Measurements from ENCODE around the gene GNG14.
"Not testable (repeated sequence)": the region's sequence is repeated elsewhere in the genome, so short reads cannot be mapped to it uniquely, and the experiment has no call there.

Gene GNG14

DNA sequence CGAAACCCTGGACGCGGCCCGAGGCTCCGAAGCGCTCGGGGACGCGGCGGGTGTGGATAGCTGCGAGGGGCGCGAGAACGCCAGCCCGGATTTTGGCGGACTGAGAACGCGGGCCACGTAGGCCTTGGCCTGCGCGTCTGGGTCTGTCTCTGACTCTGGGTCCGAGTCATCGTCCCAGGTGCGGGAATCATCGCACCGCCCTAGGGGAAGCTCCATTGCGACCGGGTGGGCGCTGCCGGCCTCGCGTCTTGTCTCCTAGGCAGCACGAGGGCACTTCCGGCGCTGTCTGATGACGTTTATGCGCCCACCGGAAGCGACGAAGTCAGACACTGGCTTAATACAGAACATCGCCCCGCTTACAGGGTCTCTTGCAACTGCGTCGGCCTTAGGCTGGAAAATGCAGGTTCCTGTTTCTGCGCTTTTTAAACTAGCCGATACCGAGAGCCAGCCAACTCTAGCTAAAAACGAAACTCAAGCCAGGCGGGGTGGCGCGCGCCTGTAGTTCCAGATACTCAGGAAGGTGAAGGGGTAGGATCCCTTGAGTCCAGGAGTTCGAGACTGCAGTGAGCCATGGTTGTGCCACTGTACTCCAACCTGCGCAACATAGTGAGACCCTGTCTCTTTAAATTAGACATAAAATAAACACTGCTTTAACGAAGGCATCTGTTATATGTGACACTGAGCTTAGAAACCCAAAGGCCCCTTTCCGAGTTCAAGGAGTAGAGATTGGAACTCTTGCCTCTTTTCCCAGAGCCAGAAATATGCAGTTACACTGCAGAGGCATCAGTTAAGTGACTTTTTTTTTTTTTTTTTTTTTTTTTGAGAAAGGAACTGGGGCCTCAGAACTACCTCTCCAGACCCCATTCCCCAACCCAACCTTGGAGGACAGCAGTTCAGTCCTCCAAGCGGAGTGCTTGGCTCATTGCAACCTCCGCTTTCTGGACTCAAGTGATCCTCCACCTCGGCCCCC lies 8.9 kb downstream of the GNG14 start, which contains the start of gene FBXW9:
Gene FBXW9, minus strand, starts transcription at position 266 of the 970 bp plus-strand sequence. Its CDS starts 50 bp downstream, at position 216.
- peak; percentile 99 for DNase-seq

DNA sequence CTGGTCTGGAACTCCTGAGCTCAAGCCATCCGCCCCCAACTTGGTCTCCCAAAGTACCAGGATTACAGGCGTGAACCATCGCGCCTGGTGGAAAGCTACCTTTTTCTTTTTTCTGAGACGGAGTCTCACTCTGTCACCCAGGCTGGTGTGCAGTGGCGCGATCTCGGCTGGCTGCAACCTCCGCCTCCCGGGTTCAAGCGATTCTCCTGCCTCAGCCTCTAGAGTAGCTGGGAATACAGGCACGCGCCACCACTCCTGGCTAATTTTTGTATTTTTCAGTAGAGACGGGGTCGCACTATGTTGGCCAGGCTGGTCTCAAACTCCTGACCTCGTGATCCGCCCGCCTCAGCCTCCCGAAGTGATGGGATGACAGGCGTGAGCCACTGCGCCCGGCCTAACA lies 9.6 kb downstream of the GNG14 start:
- DNase-seq, result not testable (repeated sequence)

DNA sequence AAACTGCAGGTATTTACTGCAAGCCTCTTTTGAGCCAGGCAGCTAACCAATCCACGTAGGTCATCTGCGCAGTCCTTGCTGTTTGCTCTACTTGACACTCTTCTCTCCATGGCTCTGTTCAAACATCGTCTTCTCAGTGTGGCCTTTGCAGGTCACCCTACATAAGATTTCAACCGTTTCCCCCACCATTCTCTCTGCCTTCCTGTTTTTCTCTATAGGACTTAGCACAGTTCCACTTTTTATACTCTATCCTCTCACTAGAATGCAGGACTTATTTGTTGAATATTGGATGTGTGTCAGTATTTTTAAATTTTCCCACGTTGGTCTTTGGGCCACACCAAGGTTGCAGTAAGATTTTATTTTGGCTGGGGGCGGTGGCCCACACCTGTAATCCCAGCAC lies 10.3 kb downstream of the GNG14 start:
- DNase-seq, result no peak

DNA sequence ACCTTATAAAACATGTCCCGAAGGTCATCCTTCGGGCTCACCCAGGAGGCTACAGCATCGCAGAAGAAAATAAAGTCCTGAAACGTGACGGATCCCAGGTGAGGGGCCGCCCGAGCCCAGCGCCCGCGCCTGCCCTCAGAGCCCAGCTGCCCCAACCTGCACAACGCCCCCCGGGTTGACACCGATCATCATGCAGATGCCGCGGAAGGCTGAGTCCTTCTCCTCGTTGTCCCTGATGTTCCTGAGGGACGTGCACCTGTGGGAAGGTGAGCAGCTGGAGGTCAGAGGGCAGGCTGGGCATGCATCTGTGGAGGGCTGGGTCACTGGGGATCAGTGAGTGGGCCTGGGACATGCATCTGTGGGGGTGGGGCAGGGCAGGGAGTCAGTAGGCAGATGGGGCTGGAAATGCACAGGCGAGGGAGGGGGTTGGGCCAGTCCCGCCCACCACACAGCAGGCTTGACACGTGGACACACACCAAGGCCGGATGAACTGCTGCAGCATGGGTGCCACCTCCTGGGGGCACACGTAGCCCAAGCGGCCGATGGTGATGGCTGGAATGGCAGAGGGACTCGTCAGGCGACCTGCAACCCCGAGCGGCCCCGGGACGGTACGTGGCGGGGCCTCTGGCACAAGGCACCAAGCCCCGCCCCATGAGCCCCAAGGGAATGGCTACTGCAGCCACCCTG lies 13.9 kb downstream of the GNG14 start:
- DNase-seq, result no peak

DNA sequence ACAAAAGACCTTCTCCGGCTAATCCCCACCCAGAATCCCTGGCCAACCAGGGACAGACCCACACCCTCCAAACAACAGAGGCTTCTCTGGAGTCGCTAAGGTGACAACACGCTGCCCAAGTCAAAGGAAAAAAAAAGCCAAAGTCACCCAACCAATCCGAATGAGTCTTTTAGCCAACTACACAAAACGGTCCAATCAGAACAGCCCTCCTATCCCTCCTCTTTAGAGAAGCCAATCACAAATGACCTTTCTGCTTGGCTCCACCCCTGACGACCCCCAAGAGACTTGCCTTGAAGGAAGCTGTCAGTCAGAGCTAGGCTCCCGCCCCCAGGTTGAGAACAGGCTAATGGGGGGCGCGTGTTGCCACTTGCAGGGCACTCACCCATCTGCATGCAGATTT lies 15.2 kb downstream of the GNG14 start:
- DNase-seq, result no peak

DNA sequence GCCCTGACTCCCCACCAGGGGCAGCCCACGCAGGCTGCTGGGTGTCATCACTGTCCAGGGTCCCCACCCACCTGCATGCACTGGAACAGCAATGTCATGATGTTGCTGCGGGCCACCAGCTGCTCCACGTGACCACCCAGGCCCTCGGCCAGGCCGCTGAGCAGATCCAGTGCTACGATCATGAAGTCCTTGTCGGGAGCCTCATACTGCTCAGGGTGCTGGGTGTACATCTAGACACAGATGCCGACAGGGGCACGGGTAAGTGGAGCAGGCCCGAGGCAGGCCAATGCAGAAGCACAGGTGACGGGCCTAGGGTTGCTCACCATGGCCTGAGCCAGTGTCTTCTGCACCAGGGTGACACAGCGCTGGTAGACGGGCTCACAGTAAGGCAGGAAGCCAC lies 17.4 kb downstream of the GNG14 start:
- no peak for DNase-seq

DNA sequence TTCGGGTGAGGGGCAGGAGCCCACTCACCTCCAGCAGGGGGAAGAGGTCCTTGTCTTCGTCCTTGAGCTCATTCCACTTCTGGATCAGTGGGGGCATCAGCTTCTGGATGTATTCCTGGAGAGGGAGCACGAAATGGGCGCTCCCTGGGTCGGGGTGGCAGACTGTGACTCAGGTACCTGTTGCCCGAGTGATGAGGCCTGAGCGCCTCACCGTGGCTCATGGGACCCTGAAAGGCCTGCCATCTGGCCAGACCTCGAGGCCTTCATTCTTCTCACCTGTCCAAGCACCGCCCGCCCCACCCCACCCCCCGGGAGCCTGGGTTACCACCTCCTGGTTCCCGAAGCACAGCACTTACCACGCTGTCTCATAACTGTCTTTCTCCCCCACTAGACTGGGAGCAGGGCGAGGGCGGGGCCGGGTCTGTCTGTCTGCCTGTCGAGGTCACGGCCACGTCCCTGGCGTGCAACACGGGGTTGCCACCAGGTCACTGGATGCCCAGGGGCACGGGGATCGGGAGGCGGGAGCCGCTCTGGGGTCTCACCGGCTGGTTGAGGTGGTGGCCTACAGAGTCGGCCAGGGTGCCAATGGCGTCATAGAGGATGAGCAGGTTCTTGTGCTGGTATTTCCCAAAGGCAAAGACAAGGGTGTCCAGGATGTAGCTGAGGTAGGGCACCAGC lies 18.0 kb downstream of the GNG14 start:
- no peak for DNase-seq

DNA sequence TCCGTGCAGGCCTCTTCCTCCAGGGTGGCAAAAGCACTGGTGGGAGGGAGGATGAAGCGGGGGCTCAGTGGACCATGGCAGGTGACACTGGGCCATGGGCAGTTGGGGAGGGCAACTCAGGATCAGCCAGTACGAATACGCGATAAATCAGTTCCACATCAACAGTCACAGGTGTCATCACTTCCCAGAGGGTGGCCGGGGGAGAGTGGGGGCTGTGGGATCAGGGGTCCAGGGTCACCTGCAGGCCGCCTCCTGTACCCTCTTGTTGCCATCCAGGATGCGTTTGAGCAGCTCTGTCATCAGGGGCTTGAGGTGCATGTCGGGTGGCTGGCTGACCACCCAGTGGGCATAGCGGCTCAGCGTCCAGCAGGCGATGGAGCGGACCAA lies 18.5 kb downstream of the GNG14 start:
- no peak for DNase-seq

DNA sequence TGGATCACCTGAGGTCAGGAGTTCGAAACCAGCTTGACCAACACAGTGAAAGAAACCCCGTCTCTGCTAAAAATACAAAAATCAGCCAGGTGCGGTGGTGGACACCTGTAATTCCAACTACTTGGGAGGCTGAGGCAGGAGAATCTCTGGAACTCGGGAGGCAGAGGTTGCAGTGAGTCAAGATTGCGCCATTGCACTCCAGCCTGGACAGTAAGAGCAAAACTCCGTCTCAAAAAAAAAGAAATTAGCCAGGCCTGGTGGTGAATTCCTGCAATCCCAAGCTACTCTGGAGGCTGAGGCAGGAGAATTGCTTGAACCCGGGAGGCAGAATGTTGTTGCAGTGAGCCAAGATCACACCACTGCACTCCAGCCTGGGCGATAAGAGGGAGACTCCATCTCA lies 20.8 kb downstream of the GNG14 start:
- DNase-seq, result no peak

DNA sequence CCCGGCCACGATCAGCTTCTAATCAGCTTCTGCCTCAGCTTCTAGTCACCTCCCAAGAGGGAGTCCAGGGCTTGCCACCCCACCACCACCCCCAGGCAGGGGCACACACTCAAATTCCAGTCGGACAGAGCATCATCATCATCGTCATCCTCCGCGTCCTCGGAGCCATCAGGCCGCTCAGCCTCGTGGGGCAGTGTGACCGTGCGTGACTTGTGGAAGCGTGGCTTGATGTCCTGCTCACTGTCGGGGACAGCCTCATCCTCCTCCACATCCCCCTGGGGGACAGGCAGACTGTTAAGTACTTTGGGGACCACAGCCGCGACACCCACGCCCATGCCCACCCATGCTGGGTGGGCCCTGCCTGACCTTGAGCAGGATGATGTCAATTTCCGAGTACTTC lies 23.4 kb downstream of the GNG14 start:
- DNase-seq, result no peak

DNA sequence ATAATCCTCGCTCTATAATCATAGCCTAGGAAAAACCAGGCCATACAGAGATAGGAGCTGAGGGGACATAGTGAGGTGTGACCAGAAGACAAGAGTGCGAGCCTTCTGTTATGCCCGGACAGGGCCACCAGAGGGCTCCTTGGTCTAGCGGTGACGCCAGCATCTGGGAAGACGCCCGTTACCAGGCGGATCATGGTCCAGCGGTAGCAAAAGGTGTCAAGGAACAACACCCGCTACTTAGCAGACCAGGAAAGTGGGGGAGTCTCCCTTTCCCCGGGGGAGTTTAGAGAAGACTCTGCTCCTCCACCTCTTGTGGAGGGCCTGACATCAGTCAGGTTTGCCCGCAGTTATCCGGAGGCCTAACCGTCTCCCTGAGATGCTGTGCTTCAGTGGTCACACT lies 24.3 kb downstream of the GNG14 start:
- DNase-seq, result peak; percentile 20

DNA sequence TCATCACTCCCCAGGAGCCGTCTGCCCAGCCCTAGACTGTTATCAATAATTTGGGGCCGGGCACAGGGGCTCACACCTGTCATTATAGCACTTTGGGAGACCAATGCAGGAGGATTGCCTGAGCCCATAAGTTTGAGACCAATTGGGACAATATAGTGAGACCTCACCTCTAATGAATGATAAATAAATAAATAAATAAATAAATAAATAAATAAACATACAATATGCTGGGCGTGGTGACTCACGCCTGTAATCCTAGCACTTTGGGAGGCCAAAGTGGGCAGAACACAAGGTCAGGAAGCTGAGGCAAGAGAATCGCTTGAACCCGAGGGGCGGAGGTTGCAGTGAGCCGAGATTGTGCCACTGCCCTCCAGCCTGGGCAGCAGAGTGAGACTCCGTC lies 25.5 kb downstream of the GNG14 start:
- not testable (repeated sequence) for DNase-seq

DNA sequence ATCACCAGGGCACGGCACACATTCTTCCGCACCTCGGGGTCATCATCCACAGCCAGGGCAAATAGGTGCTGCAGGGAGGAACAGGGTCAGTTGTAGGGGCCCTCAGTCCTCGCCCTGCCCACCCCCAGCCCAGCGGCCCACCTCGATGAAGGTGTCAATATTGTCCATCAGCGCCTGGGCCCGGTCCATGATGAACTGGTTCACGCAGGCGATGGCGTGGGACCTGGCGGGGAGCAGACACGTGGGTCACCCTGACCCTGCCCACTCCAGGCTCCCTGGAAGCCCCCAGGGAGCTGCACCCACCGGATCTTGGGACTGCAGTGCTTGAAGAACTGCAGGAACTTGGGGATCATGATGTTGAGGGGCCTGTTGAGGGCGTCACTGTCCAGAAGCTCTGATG lies 27.3 kb downstream of the GNG14 start:
- DNase-seq, result no peak

DNA sequence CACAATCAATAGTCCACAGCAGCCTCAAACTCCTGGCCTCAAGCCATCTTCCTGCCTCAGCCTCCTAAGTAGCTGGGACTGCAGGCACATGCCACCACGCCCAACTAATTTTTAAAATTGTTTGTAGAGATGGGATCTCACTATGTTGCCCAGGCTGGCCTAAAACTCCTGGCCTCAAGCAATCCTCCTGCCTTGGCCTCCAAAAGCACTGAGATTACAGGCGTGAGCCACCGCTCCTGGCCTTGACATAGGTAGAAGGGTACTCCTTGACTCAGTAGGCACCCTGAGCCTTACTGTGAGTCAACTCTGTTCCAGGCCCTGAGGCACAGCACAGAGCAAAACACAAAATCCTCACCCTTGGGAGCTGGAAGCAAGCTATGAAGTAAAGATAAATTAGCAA lies 28.1 kb downstream of the GNG14 start:
- DNase-seq, result no peak

DNA sequence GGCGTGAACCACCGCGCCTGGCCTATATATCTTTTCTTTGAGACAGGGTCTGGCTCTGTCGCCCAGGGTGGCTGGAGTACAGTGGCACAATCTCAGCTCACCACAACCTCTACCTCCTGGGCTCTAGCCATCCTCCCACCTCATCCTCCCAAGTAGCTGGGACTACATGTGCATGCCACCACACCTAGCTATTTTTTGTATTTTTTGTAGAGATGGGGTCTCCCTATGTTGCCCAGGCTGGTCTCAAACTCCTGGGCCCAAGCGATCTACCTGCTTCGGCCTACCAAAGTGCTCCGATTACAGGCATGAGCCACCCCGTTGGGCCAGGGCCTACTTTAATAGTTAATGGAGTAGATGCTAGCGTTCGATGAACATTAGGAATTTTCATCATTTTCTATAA lies 32.5 kb downstream of the GNG14 start:
- DNase-seq, result no peak

DNA sequence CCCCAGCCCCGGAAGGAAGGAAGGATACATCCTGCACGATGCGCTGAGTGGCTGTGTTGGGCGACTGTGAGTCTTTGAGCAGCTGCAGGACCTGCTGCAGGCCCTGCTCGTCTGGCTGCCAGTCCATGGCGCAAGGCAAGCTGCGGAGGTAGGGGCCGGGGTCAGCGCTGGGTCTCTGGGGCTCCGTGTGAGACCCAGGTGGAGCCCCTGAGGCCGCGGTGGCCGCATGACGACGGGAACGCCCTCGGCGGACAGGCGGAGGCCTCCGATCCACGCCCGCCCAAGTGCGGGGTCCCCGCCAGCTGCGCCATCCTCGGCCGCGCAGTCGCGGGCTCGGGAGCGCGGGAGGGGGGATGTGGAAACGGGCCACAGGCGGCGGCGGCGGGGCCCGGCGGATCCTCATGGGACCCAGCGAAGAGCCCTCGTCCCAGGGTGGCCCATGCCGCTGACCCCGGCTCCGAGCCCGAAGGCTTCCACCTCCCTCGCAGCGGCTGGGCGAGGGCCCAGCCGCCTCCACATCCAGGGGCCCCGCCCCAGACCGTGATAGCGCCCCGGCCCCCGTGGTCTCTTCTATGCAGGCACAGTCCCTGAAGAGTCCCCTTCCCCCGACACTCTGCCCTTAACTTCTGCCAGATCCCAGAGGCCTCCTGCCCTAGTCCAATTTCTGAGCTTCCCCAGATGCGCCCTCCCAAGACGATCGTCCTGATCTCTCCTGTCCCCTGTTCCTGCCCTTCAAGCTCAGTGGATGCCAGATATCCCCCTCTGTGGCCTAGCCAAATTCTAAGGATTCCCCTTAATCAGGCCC lies 33.3 kb downstream of the GNG14 start:
- peak; percentile 21 for DNase-seq

DNA sequence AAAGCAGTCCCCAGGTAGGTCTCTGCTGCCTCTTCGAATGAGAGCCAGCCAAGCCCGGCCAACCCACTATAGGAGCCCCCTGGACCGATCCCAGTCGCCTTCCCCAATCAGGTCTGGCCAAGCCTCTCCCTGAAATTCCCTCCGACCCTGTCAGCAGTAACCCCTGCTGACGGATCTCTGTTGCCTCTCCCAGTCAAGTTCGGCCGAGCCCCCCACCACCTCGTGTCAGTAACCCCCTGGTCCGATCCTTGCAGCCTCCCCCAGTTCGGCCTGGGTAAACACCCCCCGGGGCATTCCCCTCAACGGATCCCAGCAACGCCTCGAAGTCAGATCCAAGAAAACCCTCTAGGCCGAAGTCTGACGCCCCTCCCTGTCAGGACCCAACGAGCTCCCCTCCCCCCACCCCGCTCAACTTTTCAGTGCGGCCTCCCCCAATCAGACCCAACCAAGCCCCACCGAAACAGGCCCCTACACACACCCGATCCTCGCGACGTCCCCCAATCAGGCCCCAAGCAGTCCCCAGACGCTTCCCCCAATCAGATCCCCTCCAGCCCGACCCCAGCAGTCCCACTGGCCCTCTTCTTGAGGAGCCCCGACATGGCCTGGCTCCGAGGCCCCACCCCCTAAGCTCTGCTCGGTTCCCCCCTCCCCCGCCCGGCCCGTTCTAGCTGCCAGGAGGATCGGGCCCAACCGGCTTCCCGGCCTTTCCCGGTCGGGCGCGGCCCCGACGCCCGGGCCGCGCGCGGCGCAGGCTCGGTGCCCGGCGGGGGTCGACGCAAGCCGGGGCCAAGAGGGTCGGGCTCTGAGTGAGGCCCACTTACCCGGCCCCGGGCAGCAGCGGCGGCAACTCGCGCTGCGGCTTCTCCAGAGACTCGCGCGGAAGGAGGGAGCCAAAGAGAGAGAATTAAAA lies 34.1 kb downstream of the GNG14 start:
- peak; percentile 49 for DNase-seq

DNA sequence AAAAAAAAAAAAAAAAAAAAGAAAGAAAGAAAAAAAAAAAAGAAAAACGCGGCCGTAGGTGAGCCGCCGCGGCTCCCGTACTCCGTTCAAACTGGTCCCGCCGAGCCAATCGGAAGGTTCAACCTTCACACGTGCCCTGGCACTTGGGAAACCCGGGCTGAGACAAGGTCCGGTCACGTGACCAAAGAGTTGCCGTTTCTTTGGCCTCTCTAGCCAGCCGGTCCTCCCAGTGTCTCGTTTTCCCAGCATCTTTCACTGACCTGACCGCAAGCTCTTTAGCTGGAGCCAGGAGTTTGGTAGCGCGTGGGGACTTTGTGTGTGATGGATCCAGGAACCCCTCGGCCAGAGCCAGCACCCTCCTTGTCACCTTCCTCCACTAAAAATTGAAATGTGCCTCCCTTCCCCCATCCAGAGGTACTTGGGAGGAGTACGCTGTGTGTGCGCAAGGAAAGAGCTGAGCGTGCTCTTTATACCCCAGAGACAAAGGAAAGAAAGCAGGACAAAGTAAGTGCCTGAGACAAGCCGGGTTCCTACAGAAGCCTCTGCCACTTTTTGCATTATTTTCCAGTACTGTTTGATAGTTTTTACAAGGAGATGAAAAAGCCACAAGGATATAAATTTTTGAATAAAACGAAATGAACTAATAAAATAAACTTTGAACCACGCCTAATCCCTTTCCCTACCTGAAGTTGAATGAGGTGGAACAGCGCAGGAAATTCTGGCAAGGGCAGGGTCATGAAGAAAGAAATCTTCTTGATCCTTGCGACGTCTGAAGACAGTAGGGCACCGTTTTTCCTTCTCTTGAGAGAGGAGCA lies 35.0 kb downstream of the GNG14 start:
- peak; percentile 93 for DNase-seq

DNA sequence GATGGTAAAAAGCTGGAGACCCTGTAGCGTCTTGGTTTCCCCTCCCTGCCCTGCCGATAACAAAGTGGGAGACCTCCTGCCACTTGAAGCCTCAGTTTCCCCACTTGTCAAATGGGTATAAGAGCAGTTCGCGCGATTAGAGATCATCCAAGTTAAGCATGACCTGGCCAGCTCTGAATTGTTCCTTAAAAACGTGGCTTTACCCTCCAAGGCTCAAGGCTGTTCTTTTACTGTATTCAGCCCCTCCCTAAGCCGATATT lies 35.5 kb downstream of the GNG14 start:
- DNase-seq, result peak; percentile 3

DNA sequence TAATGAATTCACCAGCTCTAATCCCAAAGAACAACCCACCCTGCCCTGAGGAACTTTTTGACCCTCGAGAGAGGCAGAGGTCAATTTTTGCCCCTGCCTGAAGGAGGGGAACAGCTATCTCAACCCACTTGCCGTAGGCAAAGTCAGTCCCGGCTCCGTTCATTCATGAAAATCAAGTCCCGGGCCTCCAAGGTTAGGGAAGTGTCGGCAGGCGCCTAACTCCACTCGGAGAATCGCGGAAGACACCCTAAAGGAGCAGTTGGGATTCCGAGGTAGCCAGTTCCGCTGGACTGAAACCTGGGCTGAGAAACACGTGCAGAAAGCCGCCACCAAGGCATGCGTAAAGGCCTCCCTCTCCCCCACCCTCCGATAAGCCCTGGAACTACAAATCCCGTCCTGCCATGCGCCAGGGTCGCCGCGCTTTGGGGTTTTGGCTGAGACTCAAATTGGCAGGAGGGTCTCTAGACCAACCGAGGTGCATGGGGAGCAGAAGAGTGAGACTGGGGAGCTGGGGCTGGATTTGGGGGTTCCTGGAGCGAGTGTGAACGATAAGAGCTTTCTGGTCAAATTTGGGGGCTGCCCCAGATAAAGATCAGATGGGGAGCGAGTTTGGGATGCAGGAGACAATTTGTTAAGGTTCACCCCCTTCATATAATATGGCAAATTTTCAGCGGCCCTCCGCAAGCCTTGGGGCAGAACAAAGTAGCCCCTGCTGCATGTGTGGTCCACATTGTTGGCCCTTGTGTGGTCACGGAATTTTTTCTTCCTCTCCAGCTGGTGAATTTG lies 36.0 kb downstream of the GNG14 start, which contains the start of gene TNPO2:
Gene TNPO2, minus strand, starts transcription at position 292 of the 786 bp plus-strand sequence. CDS start 2,955 bp downstream, outside the sequence.
- peak; percentile 78 for DNase-seq
